Activated CD8-positive, alpha-beta memory T cell treated with anti-CD3 and anti-CD28 coated beads, Interleukin-2, amount 50 U/mL, for 24 hours (primary cell): ENCODE results near the gene TEF.

Experiments used
- DNase-seq: peaks from one replicate; pipeline ENCODE4 v3.0.0-alpha.2; 2020; ENCODE audit errors: extremely low read depth

TEF gene

DNA sequence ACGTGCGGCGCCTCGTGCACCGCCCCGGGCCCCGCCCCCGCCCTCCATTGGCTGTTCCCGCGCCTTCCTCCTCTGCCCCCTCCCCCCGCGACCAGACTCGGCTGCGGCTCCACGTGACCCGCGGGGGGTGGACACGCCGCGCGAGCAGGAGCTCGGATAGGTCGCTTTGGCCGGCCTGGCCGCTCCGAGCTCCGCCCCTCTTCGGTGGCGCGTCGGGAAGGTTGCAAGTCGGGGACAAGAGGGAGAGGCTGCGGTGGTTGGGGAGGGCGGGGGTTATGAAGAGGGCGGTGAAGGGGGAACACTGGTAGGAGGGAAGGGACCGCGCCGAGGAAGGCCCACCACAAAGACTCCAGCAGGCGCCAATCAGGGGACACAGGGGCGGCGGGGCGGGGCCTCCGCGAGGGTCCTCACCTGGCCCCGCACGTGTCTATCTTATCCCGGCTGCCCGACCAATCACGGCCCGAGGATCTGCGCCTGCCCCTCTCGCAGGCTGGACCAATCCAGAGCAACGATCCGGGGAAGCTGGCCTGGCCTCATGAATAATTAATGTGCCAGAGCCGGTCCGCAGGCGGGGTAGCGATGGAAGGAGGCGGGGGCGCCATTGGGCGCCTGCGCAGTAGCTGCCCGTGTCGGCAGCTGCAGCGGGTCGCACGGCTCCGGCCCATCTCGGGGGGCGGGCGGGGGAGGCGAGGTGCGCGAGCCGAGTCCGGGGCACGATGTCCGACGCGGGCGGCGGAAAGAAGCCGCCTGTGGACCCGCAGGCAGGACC is at the start of gene TEF:
TEF (plus strand) TSS at position 614 of the 769 bp plus-strand sequence; CDS start at position 717, 103 bp downstream.
- DNase-seq = peak; percentile 94

DNA sequence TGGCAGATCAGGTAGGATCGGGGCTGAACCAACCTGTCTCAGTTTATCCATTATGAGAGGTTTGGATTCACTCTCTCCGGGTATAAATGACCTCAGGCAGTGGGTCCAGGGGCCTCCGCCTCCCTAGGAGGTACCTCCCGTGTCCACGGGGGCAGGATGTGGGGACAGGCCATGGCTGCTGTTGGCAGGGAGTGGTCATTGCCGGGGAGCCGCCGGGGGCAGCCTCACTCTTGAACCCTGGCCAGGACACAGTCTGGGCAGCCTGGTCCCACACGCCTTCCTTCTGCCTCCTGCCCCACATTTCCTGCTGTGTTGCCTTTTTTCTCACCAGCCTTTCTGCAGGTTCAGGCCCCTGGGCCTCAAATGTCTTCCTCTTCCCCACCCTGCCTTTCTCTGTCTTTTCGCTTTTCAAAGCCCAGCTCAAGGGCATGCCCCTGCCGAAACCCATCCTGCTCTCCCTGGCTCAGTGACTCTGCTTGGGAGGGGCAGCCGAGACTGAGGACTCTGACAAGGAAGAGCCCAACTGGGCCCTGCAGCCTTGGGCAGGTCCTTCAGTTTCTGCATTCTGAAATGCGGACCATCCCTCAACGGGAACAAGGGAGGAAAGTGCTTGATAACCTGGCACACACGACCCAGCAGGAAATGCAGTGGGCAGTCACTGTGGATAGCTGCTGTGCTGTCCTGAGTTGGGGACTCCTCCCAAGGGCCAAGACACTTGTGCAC is 49.4 kb upstream of the TEF start:
- DNase-seq = no peak

- no peak for DNase-seq
These were observed 47.9 kb upstream of the TEF start for GRCh38 chr22:41333806-41334205.

GRCh38 chr22:41334215-41334614 is 47.5 kb upstream of the TEF start:
- DNase-seq = no peak

DNA sequence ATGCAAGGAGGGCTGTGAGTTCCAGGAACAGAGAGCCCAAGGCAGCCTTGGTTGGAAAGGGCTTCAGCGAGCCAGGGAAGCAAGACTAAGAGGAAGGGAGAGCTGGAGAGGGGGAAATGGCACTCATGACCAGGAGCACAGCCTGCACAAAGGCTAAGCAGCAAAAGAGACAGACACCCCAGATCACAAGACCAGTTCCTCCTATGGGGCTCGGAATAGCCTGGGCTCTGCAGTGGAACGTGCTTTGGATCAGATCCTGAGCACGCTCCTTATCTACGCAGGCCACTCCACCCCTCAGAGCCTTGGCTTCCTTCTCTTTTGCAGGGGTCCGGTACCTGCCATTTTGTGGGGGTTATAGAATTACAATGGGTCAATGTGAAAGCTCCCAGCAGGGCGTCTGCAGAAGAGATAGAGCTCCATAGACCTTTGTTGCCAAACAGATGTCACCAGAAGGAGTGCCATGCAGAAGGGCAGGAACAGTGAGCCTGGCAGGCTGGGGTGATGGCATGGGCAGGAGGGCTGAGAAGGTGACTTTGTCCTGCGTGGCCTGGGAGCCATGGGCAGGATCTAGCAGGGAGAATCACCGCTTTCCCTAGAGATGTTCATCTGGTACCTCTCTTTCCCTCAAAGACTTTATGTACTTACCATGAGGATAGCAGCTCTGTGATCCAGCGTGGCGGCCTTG is 46.6 kb upstream of the TEF start:
- DNase-seq = no peak

DNA sequence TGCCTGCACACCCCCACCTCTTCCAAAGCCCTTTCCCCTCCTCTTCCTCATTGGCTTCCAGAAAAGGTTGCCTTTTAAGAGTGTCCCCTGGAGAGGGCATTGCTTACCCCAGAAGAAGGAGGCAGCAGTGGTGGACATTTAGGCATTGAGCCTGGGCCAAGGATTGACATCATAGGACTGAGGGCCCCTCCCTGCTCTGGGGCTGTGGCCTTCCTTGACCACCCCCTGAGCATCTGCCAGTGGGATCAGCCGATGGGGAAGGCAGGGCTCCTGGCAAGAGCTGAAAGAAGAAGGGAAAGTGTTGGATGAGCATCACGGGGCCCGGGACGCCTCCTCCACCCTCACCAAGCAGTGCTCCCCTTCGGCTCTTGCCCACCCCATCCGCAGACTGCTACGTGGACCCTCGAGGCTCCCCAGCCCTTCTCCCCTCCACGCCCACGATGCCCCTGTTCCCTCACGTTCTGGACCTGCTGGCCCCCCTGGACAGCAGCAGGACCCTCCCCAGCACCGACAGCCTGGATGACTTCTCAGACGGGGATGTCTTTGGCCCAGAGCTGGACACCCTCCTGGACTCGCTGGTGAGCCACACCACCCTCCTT is 43.0 kb upstream of the TEF start:
- DNase-seq = no peak

GRCh38 chr22:41339823-41340222 is 41.9 kb upstream of the TEF start:
- no peak for DNase-seq

DNA sequence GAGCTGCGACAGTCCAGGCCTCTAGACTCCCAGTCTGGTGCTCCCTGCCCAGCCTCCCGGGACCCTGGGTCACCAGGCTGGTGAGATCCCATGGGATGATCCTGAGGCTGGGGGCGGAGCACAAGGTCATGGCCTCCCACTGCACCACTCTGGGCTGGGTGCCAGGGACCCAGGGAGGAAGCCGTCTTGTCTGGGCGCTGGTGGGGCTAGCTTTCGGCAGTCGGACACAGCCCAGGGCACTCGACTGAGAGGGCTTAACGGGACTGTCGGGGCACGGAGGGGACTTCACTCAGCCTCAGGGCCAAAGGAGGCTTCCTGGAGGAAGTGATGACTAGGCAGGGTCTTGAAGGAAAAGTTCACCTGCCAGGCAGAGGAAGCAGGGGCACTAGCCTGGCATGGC is 41.4 kb upstream of the TEF start:
- no peak for DNase-seq

GRCh38 chr22:41341012-41341411 is 40.7 kb upstream of the TEF start:
- no peak for DNase-seq

GRCh38 chr22:41341990-41342389 is 39.8 kb upstream of the TEF start:
- no peak for DNase-seq

DNA sequence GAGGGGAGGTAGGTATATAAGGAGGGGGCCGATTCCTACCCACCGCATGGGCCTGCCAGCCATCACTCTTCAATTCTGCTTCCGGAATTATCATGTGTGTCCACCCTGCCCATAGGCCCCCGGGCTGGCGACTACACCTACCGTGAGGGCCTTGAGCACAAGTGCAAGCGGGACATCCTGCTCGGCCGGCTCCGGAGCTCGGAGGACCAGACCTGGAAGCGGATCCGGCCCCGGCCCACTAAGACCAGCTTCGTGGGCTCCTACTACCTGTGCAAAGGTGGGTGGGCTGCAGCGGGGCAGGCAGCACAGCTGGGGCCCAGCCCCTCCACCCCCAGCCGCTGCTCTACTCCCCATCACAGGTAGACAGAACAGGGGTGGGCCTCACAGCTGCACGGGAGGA is 38.4 kb upstream of the TEF start:
- no peak for DNase-seq

DNA sequence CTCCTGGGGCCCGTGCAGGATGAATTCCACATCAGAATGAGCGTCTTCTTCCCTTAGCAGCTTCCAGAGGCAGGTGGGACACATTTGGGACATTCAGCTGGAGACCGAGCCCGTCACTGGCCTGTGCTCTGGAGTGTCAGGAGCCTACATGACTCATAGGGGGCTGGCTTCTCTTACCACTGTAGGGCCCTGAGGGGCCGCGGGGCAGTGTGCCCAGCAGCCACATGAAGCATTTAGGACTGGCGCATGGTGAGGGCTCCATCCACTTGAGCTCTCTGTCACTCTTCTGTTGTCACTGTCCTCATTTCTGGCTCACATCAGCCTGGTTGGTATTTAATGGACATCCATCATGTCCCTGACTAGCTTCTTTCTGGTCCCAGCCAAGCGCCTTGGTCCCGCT is 38.0 kb upstream of the TEF start:
- DNase-seq = no peak

DNA sequence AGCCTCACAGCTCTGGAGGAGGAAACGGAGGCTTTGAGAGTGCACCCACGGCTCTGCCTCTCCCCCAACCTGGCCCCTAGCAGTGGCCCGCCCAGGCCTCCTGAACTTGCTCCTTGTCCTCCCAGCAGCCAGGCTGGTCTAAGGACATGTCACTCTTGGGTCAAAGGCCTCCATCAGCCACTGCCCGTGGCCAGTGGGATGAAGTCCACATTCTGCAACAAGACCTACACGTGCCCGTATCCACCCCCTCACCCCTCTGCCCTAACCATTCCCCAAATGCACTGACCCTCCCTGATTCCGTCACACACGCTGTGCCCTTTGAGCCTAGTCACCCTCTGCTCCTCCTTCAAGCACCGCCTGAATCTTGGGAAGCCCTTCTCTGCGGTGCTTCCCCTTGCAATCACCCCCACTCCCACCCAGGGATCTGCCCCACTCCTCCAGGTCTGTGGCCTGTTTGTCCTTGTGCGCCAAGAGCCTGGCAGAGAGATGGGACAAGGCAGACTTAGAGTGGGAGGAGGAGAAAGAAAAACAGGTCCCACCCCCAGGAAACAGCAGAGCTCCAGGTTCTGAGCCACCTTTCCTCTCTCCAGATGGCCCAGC is 37.5 kb upstream of the TEF start:
- DNase-seq = no peak

- DNase-seq = no peak
These were observed 35.9 kb upstream of the TEF start for GRCh38 chr22:41345807-41346335.

GRCh38 chr22:41347066-41347859 is 34.5 kb upstream of the TEF start:
- DNase-seq = no peak

- DNase-seq = no peak
These were observed 32.7 kb upstream of the TEF start for GRCh38 chr22:41348964-41349484.

GRCh38 chr22:41350087-41350486 is 31.7 kb upstream of the TEF start:
- no peak for DNase-seq

DNA sequence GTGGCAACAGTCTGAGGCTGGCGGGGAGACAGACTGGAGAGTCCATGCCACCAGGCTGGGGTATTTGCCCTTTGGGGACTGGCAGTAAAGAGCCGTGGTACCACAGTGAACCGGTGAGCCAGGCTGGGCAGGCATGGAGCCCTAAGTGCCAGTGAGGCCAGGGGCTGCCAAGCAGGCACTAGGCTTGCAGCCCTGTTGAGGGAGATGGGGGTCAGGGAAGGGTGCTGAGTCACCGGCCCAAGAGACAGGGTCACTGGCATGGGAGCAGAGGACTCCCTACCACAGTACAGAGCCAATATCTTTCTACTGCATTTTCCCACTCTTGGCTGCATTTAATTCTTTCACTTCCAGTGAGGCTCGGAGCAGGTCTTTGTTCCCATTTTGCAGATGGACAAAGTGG is 30.7 kb upstream of the TEF start:
- no peak for DNase-seq

DNA sequence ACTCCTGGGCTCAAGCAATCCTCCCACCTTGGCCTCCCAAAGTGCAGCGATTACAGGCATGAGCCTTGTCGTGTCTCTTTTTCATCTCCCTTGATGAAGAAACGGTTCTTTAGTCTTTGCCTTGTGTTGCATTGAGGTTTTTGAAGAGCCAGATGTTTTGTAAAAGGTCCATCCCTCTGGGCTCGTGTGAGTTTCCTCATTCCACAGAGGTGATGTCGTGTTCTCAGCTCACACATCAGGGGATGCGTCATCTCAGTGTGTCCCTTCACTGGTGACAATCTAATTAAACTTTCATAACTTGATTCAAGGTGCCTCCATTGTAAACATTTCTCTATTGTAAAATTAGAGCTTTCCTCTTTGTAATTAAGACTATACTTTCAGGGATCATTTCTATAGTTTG is 29.7 kb upstream of the TEF start:
- DNase-seq = no peak

DNA sequence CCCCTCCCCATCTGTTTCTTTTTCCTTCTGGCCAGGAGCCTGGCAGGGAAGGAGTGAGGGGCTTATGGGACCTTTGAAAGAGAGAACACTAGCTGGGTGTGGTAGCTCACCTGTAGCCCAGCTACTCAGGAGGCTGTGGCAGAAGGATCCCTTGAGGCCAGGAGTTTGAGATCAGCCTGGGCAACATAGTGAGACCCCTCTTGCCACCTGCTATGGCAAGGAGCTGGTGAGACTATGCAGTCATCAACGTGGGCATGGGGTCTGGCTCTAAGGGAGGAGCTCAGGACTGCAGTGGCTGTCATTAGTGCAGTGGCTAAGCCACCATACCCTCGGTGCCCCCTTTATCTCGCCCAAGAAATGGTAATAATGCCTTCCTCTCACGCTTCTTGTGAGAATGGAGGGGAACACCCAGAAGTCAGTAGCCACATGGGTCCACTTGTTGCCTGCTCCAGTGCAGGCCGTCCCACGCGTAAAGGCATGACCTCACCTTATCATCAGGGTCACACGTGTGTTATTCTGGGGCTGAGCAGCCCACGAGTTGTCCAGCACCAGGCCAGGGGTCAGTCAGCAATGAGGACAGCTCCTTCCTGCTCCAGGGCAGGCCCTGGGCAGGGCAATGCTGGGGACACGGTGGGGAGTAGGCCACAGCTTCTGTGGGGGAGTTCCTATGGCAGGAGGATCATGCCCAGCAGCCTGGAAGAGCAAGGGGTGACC is 27.7 kb upstream of the TEF start:
- DNase-seq = no peak
